Measurements from ENCODE around the gene NHP2. TPM values are rescaled to one million over a fixed set of nuclear protein-coding genes. Genes with fewer than 3 reads are reported as not detected.

Gene NHP2
- total RNA-seq, 3 donors from 2014 or later (not counting 1 experiment from before 2014, with no cell fraction given), result 39.2 to 43.5 (median 40.2) TPM

DNA sequence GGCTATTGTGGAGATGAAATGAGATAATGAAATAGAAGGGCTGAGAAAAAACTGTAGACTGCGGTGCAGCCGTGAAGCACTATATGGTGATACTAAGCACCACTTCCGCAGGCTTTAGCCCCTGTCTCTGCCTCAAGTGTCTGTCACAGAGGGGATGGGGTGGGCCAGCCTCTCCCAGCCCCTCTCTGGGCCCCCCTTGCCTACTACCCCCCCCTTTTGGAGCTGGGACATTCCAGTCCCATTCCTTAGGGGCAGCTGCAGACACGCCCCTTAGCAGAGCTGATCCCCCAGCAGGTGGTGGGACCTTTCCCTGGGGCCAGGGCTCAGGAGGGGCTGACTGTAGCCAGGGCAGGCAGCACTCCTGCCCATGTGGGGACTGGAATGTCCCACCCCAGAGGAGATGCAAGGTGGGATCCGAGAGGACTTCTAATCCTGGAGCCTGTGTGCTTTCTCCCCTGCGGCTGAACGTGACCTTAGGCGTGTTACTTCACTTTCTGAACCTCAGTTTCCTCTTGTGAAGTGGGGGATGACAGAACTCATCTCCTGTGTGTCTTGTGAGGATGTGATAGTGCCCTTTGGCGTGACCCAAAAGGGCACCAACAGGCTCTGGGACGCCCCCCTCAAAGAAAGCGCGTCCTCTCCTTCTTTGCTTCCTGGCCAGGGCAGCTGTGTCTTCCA is 38.4 kb downstream of the NHP2 start:
- WGBS (ENCODE audit: insufficient coverage), result 30% methylated on average over 12 of the region's 12 CpGs
- Histone ChIP-seq H3K9me3 (ENCODE audit: control insufficient read depth, insufficient read depth, low read length) (no peaks in the 10 kb centered on the region), H3K36me3 (ENCODE audit: control insufficient read depth, insufficient read depth, low read length) (no peaks in the 10 kb centered on the region), H3K27ac (ENCODE audit: low read length) (peak overlapping the region; percentile 60), H3K4me3 (ENCODE audit: low read length) (no peak overlapping the region), H3K4me1 (ENCODE audit: control insufficient read depth, insufficient read depth, low read length) (peaks cover 70% of the 10 kb centered on the region), H3K27me3 (ENCODE audit: control insufficient read depth, insufficient read depth, low read length) (peaks cover 6% of the 10 kb centered on the region)
- TF ChIP-seq, protein P1, sequence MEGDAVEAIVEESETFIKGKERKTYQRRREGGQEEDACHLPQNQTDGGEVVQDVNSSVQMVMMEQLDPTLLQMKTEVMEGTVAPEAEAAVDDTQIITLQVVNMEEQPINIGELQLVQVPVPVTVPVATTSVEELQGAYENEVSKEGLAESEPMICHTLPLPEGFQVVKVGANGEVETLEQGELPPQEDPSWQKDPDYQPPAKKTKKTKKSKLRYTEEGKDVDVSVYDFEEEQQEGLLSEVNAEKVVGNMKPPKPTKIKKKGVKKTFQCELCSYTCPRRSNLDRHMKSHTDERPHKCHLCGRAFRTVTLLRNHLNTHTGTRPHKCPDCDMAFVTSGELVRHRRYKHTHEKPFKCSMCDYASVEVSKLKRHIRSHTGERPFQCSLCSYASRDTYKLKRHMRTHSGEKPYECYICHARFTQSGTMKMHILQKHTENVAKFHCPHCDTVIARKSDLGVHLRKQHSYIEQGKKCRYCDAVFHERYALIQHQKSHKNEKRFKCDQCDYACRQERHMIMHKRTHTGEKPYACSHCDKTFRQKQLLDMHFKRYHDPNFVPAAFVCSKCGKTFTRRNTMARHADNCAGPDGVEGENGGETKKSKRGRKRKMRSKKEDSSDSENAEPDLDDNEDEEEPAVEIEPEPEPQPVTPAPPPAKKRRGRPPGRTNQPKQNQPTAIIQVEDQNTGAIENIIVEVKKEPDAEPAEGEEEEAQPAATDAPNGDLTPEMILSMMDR (IDR thresholded peaks at IDR 0.05), result no peak
- peak overlapping the region; percentile 90 to 94 for H3K27ac Mint-ChIP-seq
- peak; percentile 43 to 70 (median 55) for ATAC-seq
- no peaks in the 10 kb centered on the region for H3K9me3 Mint-ChIP-seq
- peak; percentile 57 to 72 for DNase-seq
- peak overlapping the region; percentile 91 for H3K4me3 Mint-ChIP-seq
- H3K27me3 Mint-ChIP-seq (ENCODE audit: low read depth in 2 of 2), result peaks cover 6 to 21% of the 10 kb centered on the region in 2 donors
- no peaks in the 10 kb centered on the region for H3K36me3 Mint-ChIP-seq
- peaks cover 29 to 44% of the 10 kb centered on the region in 2 donors for H3K4me1 Mint-ChIP-seq
- intact Hi-C loops (cut with micrococcal nuclease), result loop anchor here (2.0 to 10.0 kb wide), 2 partner anchors 38 to 120 kb away; partner anchors contain the start of genes NHP2 and PHYKPL

DNA sequence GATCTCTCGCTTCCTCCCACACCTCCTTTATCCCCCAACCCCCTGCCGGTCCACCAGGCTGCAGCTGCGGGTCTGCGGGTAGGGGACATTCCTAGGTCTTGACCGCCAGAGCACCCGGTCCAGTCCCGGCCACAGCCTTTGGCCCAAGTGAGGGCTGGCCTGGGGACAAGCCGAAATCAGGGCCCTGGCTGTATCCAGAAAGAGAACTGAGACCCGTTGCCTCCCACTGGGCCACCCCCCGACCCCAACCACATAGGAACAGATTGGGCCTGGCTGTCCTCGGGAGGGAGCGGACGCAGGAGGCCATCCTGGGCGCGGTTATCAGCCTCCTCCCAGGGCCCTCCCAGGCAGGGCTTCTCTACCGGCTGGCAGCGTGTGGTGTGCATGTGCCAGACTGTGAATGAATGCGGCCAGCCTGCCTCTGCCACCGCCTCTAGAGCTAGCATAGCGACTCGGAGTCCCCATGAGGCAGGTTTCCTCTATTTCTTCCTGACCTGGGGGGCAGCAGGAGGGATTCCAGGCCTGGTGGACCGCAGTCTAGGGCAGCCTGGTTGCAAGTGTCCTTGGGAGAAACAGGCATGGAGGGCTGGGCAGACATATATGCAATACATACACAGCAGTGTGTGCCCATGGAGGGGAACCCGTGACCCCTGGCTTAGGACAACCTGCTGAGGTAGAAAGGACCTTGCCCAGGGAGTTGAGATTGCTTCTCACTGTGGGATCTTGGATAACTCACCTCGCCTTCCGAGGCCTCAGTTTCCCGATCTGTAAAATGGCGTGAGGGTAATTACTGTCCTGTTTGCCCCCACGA is 39.2 kb downstream of the NHP2 start:
- DNase-seq, result peak; percentile 72 to 82
- TF ChIP-seq, protein P1 (IDR thresholded peaks at IDR 0.05), result no peak
- Mint-ChIP-seq H3K27me3 (ENCODE audit: low read depth in 2 of 2) (peaks cover 8 to 22% of the 10 kb centered on the region in 2 donors), H3K36me3 (no peaks in the 10 kb centered on the region), H3K27ac (peak overlapping the region; percentile 90 to 94), H3K9me3 (no peaks in the 10 kb centered on the region), H3K4me1 (peaks cover 29 to 44% of the 10 kb centered on the region in 2 donors), H3K4me3 (peak overlapping the region; percentile 91)
- peak overlapping the region; percentile 60 for H3K27ac ChIP-seq (ENCODE audit: low read length)
- intact Hi-C loops (cut with micrococcal nuclease), result loop anchor here (2.0 to 10.0 kb wide), 2 partner anchors 38 to 120 kb away; partner anchors contain the start of genes NHP2 and PHYKPL
- no peaks in the 10 kb centered on the region for H3K9me3 ChIP-seq (ENCODE audit: control insufficient read depth, insufficient read depth, low read length)
- peak overlapping the region; percentile 41 for H3K4me3 ChIP-seq (ENCODE audit: low read length)
- peaks cover 63% of the 10 kb centered on the region for H3K4me1 ChIP-seq (ENCODE audit: control insufficient read depth, insufficient read depth, low read length)
- H3K27me3 ChIP-seq (ENCODE audit: control insufficient read depth, insufficient read depth, low read length), result peaks cover 6% of the 10 kb centered on the region
- peak; percentile 41 to 67 (median 55) for ATAC-seq
- WGBS (ENCODE audit: insufficient coverage), result 8% methylated on average over 28 of the region's 28 CpGs
- H3K36me3 ChIP-seq (ENCODE audit: control insufficient read depth, insufficient read depth, low read length), result no peaks in the 10 kb centered on the region

DNA sequence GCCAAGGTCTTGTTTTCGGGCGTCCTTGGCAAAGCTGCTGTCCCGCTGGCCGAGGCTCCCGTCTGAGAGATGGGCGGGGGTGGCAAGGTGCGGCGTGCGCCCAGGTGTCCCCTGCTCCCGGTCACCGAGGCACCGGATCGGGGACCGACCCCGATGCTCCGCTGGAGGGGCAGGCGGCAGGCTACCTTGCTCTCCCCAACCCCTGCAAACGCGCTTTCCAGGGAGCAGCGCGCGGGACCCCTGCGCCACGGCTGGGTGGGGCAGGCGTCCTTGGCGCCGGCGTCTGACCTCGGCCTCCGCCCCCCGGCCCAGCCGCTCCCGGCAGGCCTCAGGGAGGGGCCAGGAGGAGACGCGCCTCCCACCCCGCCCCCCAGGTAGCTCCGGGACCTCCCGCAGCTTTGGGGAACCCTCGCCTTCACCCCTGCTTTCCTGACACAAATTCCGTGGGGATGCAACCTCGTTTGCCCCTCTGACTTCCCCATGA is 39.8 kb downstream of the NHP2 start:
- Mint-ChIP-seq H3K4me3 (peak overlapping the region; percentile 91), H3K27ac (peak overlapping the region; percentile 90 to 94), H3K9me3 (no peaks in the 10 kb centered on the region), H3K4me1 (peaks cover 29 to 38% of the 10 kb centered on the region in 2 donors), H3K27me3 (ENCODE audit: low read depth in 2 of 2) (peaks cover 8 to 22% of the 10 kb centered on the region in 2 donors), H3K36me3 (no peaks in the 10 kb centered on the region)
- DNase-seq, result no peak
- under 1% methylated on average over 41 of the region's 41 CpGs for WGBS (ENCODE audit: insufficient coverage)
- H3K4me3 ChIP-seq (ENCODE audit: low read length), result peak overlapping the region; percentile 41
- intact Hi-C loops (cut with micrococcal nuclease), result loop anchor here (2.0 to 10.0 kb wide), 2 partner anchors 39 to 121 kb away; partner anchors contain the start of genes NHP2 and PHYKPL
- TF ChIP-seq, protein P1 (IDR thresholded peaks at IDR 0.05), result no peak
- H3K36me3 ChIP-seq (ENCODE audit: control insufficient read depth, insufficient read depth, low read length), result no peaks in the 10 kb centered on the region
- peaks cover 2% of the 10 kb centered on the region for H3K27me3 ChIP-seq (ENCODE audit: control insufficient read depth, insufficient read depth, low read length)
- peaks cover 63% of the 10 kb centered on the region for H3K4me1 ChIP-seq (ENCODE audit: control insufficient read depth, insufficient read depth, low read length)
- no peaks in the 10 kb centered on the region for H3K9me3 ChIP-seq (ENCODE audit: control insufficient read depth, insufficient read depth, low read length)
- ATAC-seq, result no peak
- peak overlapping the region; percentile 60 for H3K27ac ChIP-seq (ENCODE audit: low read length)
